Liver (tissue), 9 donors: ENCODE results near the gene HCFC1. TPM values are rescaled to one million over a fixed set of nuclear protein-coding genes. Genes with fewer than 3 reads are reported as not detected.

Source experiments
- DNase-seq: peaks from one replicate; pipeline ENCODE4 v3.0.0-alpha.2; 2017; ENCODE audit warnings: low spot score
- H3K27ac ChIP-seq, 2 donors: one replicate each; pipeline ENCODE4 v1.7.0; 2013; ENCODE audit warnings: inconsistent platforms in 2 of 2, low read length in 2 of 2, control low read depth in 1 of 2, low read depth in 1 of 2, mild to moderate bottlenecking in 1 of 2
- H3K27me3 ChIP-seq, 4 donors: one replicate each; pipeline versions ENCODE4 v1.6.1 to v1.7.0; 2013; ENCODE audit warnings: low read length in 3 of 4, inconsistent platforms in 1 of 4, mild to moderate bottlenecking in 1 of 4, moderate library complexity in 1 of 4; ENCODE audit not compliant: control insufficient read depth in 4 of 4, insufficient read depth in 4 of 4
- H3K36me3 ChIP-seq, 4 donors: one replicate each; pipeline versions ENCODE4 v1.6.1 to v1.7.0; 2013; ENCODE audit warnings: low read length in 3 of 4, mild to moderate bottlenecking in 3 of 4, low read depth in 1 of 4, moderate library complexity in 1 of 4; ENCODE audit not compliant: control insufficient read depth in 4 of 4, insufficient read depth in 3 of 4
- H3K4me1 ChIP-seq, 4 donors: one replicate each; pipeline versions ENCODE4 v1.6.1 to v1.7.0; 2013; ENCODE audit warnings: low read length in 3 of 4, mild to moderate bottlenecking in 3 of 4, moderate library complexity in 1 of 4; ENCODE audit not compliant: control insufficient read depth in 4 of 4, insufficient read depth in 4 of 4
- H3K4me3 ChIP-seq, 3 donors: one replicate each; pipeline versions ENCODE4 v1.6.1 to v1.7.0; 2013; ENCODE audit warnings: low read length in 3 of 3, control low read depth in 1 of 3, low read depth in 1 of 3, mild to moderate bottlenecking in 1 of 3
- H3K9ac ChIP-seq, 2 donors: one replicate each; pipeline ENCODE4 v1.7.0; 2013; ENCODE audit warnings: low read length in 2 of 2, mild to moderate bottlenecking in 2 of 2, moderate library complexity in 2 of 2, control low read depth in 1 of 2, low read depth in 1 of 2
- H3K9me3 ChIP-seq, 4 donors: one replicate each; pipeline versions ENCODE4 v1.6.1 to v1.7.0; 2013; ENCODE audit warnings: low read length in 3 of 4; ENCODE audit not compliant: control insufficient read depth in 4 of 4
- ATF3 ChIP-seq: IDR thresholded peaks from 2 replicates; pipeline ENCODE4 v1.6.1; 2016; ENCODE audit warnings: antibody characterized with exemption
- CTCF ChIP-seq: fragments of 150-350 bp; IDR thresholded peaks from 2 replicates; pipeline ENCODE4 v1.5.1; 2017; ENCODE audit warnings: improper control_type of control experiment, low read depth, low read length; ENCODE audit not compliant: missing input control
- EGR1 ChIP-seq, 2 donors: IDR thresholded peaks; 2 replicates each; pipeline ENCODE4 v1.6.1; 2016 to 2018; ENCODE audit warnings: antibody characterized with exemption in 2 of 2, low read depth in 2 of 2
- FOXA1 ChIP-seq: IDR thresholded peaks from 2 replicates; pipeline ENCODE4 v1.6.1; 2016; ENCODE audit warnings: antibody characterized with exemption
- FOXA2 ChIP-seq: IDR thresholded peaks from 2 replicates; pipeline ENCODE4 v1.6.1; 2016; ENCODE audit warnings: antibody characterized with exemption
- HNF4G ChIP-seq: IDR thresholded peaks from 2 replicates; pipeline ENCODE4 v1.6.1; 2016; ENCODE audit warnings: antibody characterized with exemption
- MAX ChIP-seq: IDR thresholded peaks from 2 replicates; pipeline ENCODE4 v1.6.1; 2016; ENCODE audit warnings: antibody characterized with exemption
- NR2F2 ChIP-seq: IDR thresholded peaks from 2 replicates; pipeline ENCODE4 v1.6.1; 2016; ENCODE audit warnings: antibody characterized with exemption
- RAD21 ChIP-seq, 2 donors: IDR thresholded peaks; 2 replicates each; pipeline ENCODE4 v1.6.1; 2016; ENCODE audit warnings: antibody characterized with exemption in 2 of 2, mild to moderate bottlenecking in 2 of 2
- RXRA ChIP-seq, 2 donors: IDR thresholded peaks; 2 replicates each; pipeline ENCODE4 v1.6.1; 2017 to 2018; ENCODE audit warnings: antibody characterized with exemption in 2 of 2, mild to moderate bottlenecking in 1 of 2
- SP1 ChIP-seq: IDR thresholded peaks from 2 replicates; pipeline ENCODE4 v1.6.1; 2018; ENCODE audit warnings: antibody characterized with exemption, mild to moderate bottlenecking
- TAF1 ChIP-seq: conservative IDR thresholded peaks from 2 replicates; pipeline ENCODE4 v1.6.1; 2016; ENCODE audit warnings: antibody characterized with exemption, mild to moderate bottlenecking
- YY1 ChIP-seq: IDR thresholded peaks from 2 replicates; pipeline ENCODE4 v1.6.1; 2016; ENCODE audit warnings: antibody characterized with exemption, mild to moderate bottlenecking
- ZBTB33 ChIP-seq: IDR thresholded peaks from 2 replicates; pipeline ENCODE4 v1.6.1; 2016; ENCODE audit warnings: antibody characterized with exemption
- WGBS: extraction: QIAGEN DNeasy Blood & Tissue Kit; methylation state at CpG from one replicate; pipeline ENCODE4 v1.1.7; 2013; 5-methylcytosine and 5-hydroxymethylcytosine counted together
- polyA plus RNA-seq, 2 donors: library from polyadenylated mRNA; stranded (reverse) in 1 of 2; unstranded in 1 of 2; fragments of 200-250 nt in 1 of 2; fragments of >200 nt in 1 of 2; fragmentation: Nextera tagmentation in 1 of 2; extraction: Ambion mirVana in 1 of 2; gene quantifications; one replicate each; pipeline versions ENCODE4 v1.2.1 to v1.2.3, GENCODE V29; 2013 to 2015
- total RNA-seq, 2 donors: library from RNA; depleted of rRNA; stranded (reverse); fragments of >200 nt; gene quantifications; one replicate each; pipeline ENCODE4 v1.2.3, GENCODE V29; 2014
- donor health status: healthy.
- donor health status: healthy.
- donor health status: healthy.
- donor health status: healthy.
- donor health status: healthy.

HCFC1 gene
- total and polyA plus RNA-seq, 4 donors, result 7.9 to 26.9 (median 13.9) TPM

GRCh38 chrX:153960077-153960476 lies 11.5 kb downstream of the HCFC1 start:
- no peak for DNase-seq
- Histone ChIP-seq H3K4me3 (no peak overlapping the region), H3K27ac (no peak overlapping the region), H3K9ac (no peak overlapping the region), H3K9me3 (no peaks in the 10 kb centered on the region), H3K27me3 (no peaks in the 10 kb centered on the region), H3K36me3 (peaks cover 23 to 92% (median 40%) of the 10 kb centered on the region in 4 donors), H3K4me1 (peaks cover 0 to under 1% (median 0%) of the 10 kb centered on the region in 4 donors)
- WGBS, result 95% methylated on average over 16 of the region's 16 CpGs
- TF ChIP-seq CTCF (no peak), HNF4G (no peak), SP1 (no peak)

GRCh38 chrX:153959649-153960048 lies 12.0 kb downstream of the HCFC1 start:
- peaks cover 23 to 96% (median 40%) of the 10 kb centered on the region in 4 donors for H3K36me3 ChIP-seq
- no peaks in the 10 kb centered on the region for H3K27me3 ChIP-seq
- DNase-seq, result no peak
- H3K9me3 ChIP-seq, result no peaks in the 10 kb centered on the region
- no peaks in the 10 kb centered on the region for H3K4me1 ChIP-seq
- no peak overlapping the region for H3K27ac ChIP-seq
- TF ChIP-seq YY1 (no peak), RAD21 (IDR thresholded peaks at IDR 0.05) (no peak), FOXA1 (no peak), RXRA (IDR thresholded peaks at IDR 0.05) (no peak), NR2F2 (no peak)
- WGBS, result 96% methylated on average over 15 of the region's 15 CpGs
- H3K9ac ChIP-seq, result no peak overlapping the region
- H3K4me3 ChIP-seq, result no peak overlapping the region

- DNase-seq, result no peak
- Histone ChIP-seq H3K27me3 (no peaks in the 10 kb centered on the region), H3K36me3 (peaks cover 24 to 97% (median 40%) of the 10 kb centered on the region in 4 donors), H3K9ac (no peak overlapping the region), H3K27ac (no peak overlapping the region), H3K4me1 (no peaks in the 10 kb centered on the region), H3K9me3 (no peaks in the 10 kb centered on the region), H3K4me3 (no peak overlapping the region)
- TF ChIP-seq RAD21 (IDR thresholded peaks at IDR 0.05) (no peak), RXRA (IDR thresholded peaks at IDR 0.05) (no peak), FOXA2 (no peak)
- 94% methylated on average over 14 of the region's 14 CpGs for WGBS
Measured at GRCh38 chrX:153958605-153959004, 13.0 kb downstream of the HCFC1 start.

- WGBS, result 93% methylated on average over 17 of the region's 17 CpGs
- H3K4me3 ChIP-seq, result no peak overlapping the region
- no peak overlapping the region for H3K27ac ChIP-seq
- H3K9me3 ChIP-seq, result no peaks in the 10 kb centered on the region
- no peak overlapping the region for H3K9ac ChIP-seq
- peaks cover 29 to 94% (median 35%) of the 10 kb centered on the region in 4 donors for H3K36me3 ChIP-seq
- H3K27me3 ChIP-seq, result no peaks in the 10 kb centered on the region
- H3K4me1 ChIP-seq, result no peaks in the 10 kb centered on the region
- DNase-seq, result no peak
- no peak for TF ChIP-seq CTCF
- no peak for TF ChIP-seq SP1
- no peak for TF ChIP-seq NR2F2
- no peak for TF ChIP-seq MAX
- no peak for TF ChIP-seq EGR1 (IDR thresholded peaks at IDR 0.05; ENCODE audit: low read depth in 2 of 2)
- no peak for TF ChIP-seq RXRA (IDR thresholded peaks at IDR 0.05)
- TF ChIP-seq ATF3, result no peak
- no peak for TF ChIP-seq YY1
- TF ChIP-seq TAF1, result no peak
- no peak for TF ChIP-seq FOXA1
- no peak for TF ChIP-seq ZBTB33
- TF ChIP-seq FOXA2, result no peak
Measured at GRCh38 chrX:153957224-153957623, 14.4 kb downstream of the HCFC1 start.
